HEK293 (cell line): ENCODE measurements around the gene KLHL25.

Source experiments
- MZF1 ChIP-seq: fragments of 450-650 bp; formaldehyde crosslinking; IDR thresholded peaks from 2 replicates; pipeline ENCODE4 v1.5.1; 2017; ENCODE audit warnings: missing biosample characterization, missing genetic modification characterization, borderline replicate concordance
- REST ChIP-seq: fragments of 450-650 bp; formaldehyde crosslinking; IDR thresholded peaks from 2 replicates; pipeline ENCODE4 v1.5.1; 2016; ENCODE audit warnings: missing biosample characterization, missing genetic modification characterization
- ZBTB21 ChIP-seq: fragments of 450-650 bp; formaldehyde crosslinking; IDR thresholded peaks from 2 replicates; pipeline ENCODE4 v1.5.1; 2017; ENCODE audit warnings: missing biosample characterization, missing genetic modification characterization
- ZBTB44 ChIP-seq: fragments of 450-650 bp; IDR thresholded peaks from 2 replicates; pipeline ENCODE4 v1.5.1; 2018; ENCODE audit warnings: missing biosample characterization, mild to moderate bottlenecking, missing genetic modification characterization
- ZNF580 ChIP-seq: fragments of 450-650 bp; formaldehyde crosslinking; IDR thresholded peaks from 2 replicates; pipeline ENCODE4 v1.5.1; 2016; ENCODE audit warnings: missing biosample characterization, missing genetic modification characterization

GRCh38 chr15:85773249-85773648 is 21.5 kb downstream of the KLHL25 start:
- TF ChIP-seq ZBTB21 (no peak), REST (tag by site-specific recombination) (no peak), ZNF580 (tag by site-specific recombination) (no peak), ZBTB44 (tag by site-specific recombination) (no peak), MZF1 (tag by site-specific recombination) (no peak)
